Middle frontal gyrus (tissue), 1 donor: ENCODE results near the gene BRSK2.

Source experiments
- DNase-seq: peaks from one replicate; pipeline ENCODE4 v3.0.0-alpha.2; 2015; ENCODE audit warnings: low spot score; ENCODE audit errors: extremely low spot score

Gene BRSK2

GRCh38 chr11:1450949-1451710 is 61.4 kb downstream of the BRSK2 start:
- no peak for DNase-seq

GRCh38 chr11:1451781-1452470 is 62.2 kb downstream of the BRSK2 start:
- DNase-seq: no peak

- DNase-seq: no peak
Measured at GRCh38 chr11:1452744-1453143, 63.0 kb downstream of the BRSK2 start.

GRCh38 chr11:1453611-1454034 is 63.9 kb downstream of the BRSK2 start:
- DNase-seq: no peak

- no peak for DNase-seq
Measured at GRCh38 chr11:1454576-1454975, 64.8 kb downstream of the BRSK2 start.

GRCh38 chr11:1455032-1455762 is 65.5 kb downstream of the BRSK2 start:
- no peak for DNase-seq

- no peak for DNase-seq
Measured at GRCh38 chr11:1455763-1456060, 66.0 kb downstream of the BRSK2 start.

GRCh38 chr11:1456176-1456575 is 66.4 kb downstream of the BRSK2 start:
- DNase-seq: no peak

- DNase-seq: no peak
Measured at GRCh38 chr11:1456596-1457325, 67.0 kb downstream of the BRSK2 start.

GRCh38 chr11:1457326-1457680 is 67.6 kb downstream of the BRSK2 start:
- DNase-seq: no peak

GRCh38 chr11:1457856-1458255 is 68.1 kb downstream of the BRSK2 start:
- DNase-seq: no peak

GRCh38 chr11:1458340-1459218 is 68.8 kb downstream of the BRSK2 start:
- DNase-seq: no peak

- DNase-seq: no peak
Measured at GRCh38 chr11:1459219-1459575, 69.5 kb downstream of the BRSK2 start.

GRCh38 chr11:1459764-1460395 is 70.1 kb downstream of the BRSK2 start:
- DNase-seq: no peak

GRCh38 chr11:1460396-1460985 is 70.8 kb downstream of the BRSK2 start:
- DNase-seq: peak; percentile 39

GRCh38 chr11:1460986-1461825 is 71.5 kb downstream of the BRSK2 start:
- DNase-seq: no peak

GRCh38 chr11:1461826-1462697 is 72.3 kb downstream of the BRSK2 start:
- no peak for DNase-seq

- DNase-seq: no peak
Measured at GRCh38 chr11:1462698-1462975, 72.9 kb downstream of the BRSK2 start.
